Activated naive CD4-positive, alpha-beta T cell (primary cell): ENCODE measurements around the gene LRRC8B.
"Not testable (repeated sequence)": the region's sequence is repeated elsewhere in the genome, so short reads cannot be mapped to it uniquely, and the experiment has no call there.

Experiments used
- DNase-seq, 4 experiments: peaks; one replicate each; lab custom pipeline; 2025; lab: John Stamatoyannopoulos, UW

LRRC8B gene

DNA sequence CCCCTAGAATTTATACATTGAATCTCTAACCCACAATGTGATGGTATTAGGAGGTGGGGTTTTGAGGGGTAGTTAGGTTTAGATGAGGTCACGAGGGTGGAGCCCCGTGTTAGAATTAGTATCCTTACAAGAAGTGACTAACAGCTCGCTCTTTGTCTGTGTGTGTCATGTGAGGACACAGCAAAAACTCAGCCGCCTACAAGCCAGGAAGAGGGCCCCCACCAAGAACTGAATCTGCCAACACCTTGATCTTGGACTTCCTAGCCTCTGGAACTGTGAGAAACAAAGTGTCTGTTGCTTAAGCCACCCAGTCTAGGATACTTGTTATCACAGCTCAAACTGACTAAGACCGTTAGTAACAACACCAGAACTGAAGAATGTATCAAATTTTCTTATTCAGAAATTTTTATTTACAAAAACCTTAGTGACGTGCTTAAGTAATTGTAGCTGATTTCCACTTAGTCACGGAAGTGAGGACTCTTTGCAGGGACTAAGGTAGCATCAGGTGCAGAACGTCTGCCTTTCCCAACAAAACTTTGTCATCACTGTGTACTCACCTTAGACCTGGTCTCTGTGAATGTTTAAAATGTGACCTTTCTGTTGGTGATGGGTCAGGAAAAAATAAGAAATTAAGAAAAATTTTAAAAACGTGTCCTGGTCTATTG, 83.8 kb downstream of the LRRC8B start:
- DNase-seq: peak in 3 of 4 experiments; percentile 15 to 55 (median 52)

DNA sequence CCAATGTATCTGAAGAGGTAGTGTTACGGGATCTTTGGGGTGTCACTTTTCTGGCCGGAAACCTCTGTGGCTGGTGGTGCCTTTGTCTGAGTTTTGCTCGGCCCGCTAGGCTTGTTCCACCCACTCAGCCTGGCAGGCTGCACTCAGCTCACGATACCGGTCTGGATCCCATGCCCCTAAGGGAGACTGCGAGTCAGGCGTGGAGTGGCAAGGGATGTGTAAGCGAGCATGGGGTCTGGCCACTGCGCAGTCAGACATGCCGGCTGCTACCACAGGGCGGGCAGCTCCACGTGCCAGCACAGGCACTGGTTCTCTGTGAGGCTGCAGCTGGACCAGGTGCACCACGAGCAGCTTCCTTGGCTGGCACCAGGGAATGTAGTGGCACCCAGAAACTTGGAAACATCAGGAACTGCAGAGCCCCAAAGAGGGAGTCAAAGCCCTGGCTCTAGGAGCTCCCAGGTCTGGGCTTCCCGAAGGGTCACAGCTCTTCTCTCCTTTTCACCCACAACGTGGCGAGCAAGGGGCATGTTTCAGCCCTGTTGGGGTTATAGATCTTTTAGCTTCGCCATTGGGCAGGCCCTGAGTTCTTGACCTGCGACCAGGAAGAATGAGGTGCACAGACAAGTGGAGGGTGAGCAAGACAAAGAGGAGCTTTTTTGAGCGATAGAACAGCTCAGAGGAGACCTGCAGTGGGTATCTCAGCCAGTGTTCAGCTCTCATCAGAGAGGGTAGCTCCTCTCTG, 84.5 kb downstream of the LRRC8B start:
- DNase-seq: peak in 2 of 4 experiments; percentile 47 to 49

DNA sequence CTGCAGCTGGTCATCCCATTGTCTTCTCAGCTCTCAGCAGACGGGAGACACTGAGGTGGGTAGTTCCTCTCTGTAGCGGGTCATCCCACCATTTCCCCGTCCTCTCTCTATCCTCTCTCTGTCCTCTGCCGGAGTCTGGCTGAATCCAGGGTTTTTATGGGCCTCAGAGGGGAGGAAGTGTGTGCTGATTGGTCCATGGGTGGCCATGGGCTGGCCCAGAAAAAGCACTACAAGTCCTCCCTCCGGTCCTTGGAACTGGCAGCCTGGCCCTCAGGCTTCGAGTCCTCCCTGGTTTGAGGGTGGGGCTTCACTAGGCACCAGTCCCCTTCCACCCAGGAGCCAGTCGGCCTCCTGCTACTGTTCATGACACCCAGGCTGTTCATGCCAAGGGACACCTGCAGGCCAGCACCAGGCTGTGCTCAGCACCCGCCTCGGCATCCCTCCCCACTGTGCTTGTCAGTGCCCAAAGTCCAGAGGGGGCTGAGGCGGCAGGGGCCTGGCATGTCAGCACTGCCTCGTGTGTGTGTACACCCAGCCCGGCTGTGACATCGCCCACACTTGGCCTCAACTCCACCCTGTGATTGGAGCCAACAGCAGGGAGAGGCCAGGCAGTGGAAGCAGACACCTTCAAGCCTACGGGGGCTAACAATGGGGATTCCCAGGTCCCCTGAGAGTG, 85.3 kb downstream of the LRRC8B start:
- peak in 2 of 4 experiments; percentile 6 to 33 for DNase-seq

DNA sequence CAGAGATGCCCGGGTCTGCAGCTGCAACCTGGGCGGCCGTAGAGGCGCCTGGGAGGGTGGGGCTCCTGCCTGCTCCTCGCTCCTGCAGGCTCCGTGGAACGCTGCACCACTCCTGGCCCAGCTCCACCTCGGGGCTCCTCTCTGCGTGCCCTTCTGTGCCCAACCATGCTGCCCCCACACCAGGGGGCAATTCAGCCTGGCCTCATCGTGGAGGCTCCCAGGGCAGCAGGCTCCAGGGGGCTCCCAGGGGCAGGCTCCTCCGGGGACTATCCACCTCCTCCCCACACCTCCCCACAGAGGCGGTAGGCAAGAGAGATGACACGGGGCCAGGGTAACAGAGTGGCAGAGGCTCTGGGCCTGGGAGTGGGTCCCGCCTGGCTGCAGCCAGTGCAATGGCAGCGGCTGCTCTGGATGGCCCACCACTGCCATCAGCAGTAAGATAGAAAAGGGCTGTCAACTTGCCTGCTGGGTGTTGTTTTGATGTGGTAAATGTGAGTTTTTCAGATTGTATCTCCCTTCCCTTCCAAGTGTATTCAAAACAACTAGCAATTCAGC, 85.9 kb downstream of the LRRC8B start:
- DNase-seq: peak in 2 of 4 experiments; percentile 39 to 40

DNA sequence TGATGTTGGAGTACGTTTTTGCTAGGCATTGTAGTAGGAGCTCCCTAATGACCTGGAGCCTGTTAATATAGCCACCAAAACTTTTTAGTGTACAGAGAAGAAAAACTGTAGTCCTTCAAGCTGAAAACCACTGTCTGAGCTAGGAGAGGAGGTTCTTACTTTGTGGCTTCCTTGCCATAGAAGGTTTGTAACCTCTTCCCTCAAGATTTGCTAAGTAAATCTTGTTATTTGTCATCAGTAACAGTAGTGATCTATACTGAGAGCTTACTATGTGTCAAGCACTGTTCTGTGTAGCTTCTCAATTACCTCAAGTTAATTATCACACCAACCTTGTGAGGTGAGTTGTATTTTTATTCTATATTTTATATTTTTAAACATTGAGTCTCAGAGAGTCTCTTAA, 87.1 kb downstream of the LRRC8B start:
- DNase-seq: no peak

DNA sequence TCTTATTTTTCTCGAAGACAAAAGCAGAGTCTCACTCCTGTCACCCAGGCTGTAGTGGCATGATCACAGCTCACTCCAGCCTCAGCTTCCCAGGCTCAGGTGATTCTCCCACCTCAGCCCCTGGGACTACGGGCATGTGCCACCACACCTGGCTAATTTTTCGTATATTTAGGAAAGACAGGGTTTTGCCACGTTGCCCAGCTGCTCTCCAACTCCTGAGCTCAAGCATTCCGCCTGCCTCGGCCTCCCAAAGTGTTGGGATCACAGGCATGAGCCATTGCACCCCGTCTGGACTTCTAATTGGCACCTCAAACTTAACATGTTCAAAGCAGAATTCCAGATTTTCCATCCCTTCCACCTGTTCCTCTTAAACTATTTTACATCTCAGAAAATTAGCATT, 89.3 kb downstream of the LRRC8B start:
- no peak for DNase-seq

DNA sequence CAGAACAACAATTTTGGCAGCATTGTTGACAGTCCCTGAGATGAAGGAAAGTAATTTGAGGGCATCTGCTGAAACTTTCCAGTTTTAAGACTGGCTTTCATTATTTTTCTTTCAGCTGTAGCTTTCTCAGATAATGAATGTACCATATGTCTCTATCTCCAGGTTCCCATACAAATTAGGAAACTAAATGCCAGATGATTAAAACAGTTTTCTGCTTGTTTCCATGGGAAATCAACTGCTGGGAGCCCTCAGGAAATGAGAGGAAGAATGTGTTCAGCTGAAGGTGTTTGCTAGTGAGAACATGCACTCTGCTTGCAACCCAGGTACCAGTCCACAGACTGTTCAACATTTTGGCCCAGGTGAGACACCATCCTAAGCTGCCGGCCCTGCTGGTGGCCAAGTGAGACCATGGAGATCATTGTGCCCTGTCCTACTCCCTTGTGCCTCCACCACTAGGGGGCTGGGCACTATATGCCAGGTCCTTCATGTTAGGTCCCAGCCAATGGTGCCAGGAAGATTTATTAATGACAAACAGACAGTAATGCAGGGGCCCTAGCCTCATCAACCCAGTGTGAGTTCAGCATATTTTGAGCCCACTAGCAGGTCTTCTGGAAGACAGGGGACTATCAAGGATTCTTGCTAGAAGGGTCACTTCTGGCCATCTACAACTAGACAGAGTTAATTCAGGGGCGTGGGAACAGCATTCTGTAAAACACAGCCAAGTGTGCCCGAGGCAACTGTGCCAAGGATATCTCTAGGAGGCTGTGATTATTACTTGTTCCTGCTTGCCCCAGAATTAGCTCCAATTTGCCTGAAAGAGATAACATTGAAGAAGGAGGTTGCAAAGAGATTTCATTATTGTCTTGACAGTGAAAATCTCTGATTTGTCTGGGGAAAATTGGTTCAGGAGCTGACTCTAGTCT, 91.3 kb downstream of the LRRC8B start:
- no peak for DNase-seq

DNA sequence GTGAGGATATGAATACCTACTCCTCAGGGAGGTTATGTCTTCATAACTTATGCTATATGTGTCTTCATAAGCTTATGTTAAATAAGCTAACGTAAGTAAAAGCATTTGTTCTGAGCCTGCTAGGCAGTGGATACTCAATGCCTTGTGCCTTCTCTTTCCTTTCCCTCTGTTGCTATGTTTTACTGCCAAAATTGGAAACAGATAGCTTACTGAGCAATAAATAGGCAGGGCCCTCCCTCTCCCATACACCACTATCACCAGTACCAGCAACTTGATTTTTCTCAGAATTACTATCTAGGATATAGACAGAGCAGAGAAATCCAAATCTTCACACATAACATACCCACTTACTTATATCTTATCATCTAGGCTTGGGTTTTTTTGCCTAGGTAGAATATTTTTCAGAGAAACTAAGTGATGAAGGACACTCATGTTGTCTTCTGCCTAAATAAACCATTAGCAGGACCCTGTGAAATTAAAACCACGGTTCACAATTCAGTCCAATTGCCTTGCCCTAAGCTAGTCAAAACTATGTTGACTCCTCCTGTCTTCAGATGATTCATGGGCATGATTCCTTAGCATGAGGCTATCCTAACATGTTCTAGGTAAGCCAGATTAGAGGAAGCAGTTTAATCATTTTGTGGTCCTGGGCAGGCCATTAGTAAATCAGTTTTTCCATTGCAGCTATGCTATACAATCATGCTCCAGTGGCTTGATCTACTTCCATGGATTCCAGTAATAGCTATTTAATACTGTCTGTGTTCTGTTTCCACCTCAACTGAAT, 92.4 kb downstream of the LRRC8B start:
- no peak for DNase-seq

DNA sequence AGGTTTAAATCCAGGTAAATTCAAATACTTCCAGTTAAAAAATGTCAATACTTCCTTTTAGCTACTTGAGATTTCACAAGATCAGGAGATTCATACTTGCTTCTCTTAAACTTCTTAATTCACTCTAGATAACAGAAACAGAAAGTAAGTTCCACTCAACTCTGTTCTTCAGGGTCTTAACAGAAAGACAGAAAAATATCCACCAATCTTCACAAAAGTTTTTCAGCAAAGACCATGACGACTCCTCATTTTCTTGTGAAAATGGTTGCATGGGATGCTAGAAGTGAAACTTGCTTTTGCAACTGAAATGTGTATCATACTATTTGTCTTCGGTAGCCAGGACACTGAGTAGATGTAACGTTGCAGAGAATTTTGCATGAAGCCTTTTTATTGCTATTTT, 96.0 kb downstream of the LRRC8B start:
- no peak for DNase-seq

DNA sequence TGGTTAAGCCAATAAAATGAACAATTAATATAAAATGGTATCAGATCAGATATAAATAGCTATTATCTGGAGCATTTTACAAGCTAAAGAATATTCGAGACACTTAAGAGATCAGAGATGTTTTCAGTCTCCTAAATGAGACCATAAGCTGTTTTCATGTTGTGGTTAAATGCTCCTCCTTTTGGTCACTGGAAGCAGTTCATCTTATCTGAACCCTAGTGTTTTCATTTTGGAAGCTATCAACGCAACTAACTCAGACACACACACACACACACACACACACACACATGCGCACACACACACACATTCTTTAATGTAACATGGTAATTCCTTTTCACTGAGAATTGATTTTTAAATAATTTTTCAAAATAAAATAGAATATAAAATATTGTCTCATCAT, 98.3 kb downstream of the LRRC8B start:
- DNase-seq: no peak

DNA sequence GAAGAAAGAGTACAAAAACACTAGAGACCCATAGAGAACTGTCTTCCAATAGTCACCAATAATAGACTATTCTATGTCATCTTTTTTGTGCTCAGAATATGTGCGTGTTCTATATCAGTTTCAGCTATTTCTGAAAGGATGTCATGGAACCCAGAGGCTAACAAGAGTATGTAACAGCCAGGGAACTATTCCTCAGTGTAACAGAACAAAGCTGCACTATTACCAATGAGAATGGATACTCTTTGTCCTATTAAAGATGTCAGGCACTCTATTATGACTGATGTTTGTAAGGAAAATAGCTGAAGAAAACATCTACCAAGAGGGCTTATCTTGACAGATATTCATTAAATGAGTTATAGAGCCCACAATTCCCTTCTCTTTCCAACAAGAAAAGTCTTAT, 99.7 kb downstream of the LRRC8B start:
- DNase-seq: no peak

DNA sequence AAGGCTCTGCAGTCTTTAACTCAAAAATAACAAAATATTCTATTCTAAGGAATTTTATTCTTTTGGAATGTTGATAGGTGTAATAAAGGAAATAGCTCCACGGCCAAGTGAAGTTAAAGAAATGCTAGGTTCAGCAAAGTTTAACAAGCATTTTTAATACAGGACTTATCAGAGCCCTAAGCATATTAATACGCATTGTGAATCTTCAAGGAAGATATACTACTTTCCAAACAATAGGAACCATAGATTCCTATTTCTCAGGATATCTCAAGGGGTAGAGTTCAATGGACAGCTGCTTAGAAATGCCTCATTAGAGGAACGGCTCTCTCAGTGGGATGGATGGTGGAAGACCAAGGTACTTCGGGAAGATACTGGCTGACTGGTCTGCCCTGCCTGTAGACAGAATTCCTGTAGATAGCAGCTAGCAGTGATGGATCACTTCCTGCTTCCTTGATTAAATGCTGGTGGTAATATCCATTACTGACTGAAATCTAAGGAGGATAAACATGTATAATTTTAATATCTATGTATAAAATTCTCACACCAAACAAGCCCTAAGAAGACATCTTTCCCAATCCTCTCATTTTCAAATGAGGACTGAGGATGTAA, 100.2 kb downstream of the LRRC8B start:
- no peak for DNase-seq

DNA sequence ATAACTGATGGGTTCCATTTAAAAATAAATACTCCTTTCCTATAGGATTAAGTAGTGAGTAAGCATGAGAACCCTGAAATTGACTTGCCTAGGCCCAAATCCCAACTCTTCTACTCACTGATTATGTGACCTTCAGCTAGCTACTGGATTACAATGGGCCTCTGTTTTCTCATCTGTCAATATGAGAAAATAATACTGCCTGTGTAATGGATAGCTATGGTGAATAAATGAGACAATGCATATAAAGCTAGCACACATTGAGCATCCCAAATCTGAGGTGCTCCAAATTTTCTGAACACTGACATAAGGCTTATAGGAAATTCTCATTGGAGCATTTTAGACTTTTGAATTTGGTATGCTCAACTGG, 103.0 kb downstream of the LRRC8B start:
- no peak for DNase-seq

DNA sequence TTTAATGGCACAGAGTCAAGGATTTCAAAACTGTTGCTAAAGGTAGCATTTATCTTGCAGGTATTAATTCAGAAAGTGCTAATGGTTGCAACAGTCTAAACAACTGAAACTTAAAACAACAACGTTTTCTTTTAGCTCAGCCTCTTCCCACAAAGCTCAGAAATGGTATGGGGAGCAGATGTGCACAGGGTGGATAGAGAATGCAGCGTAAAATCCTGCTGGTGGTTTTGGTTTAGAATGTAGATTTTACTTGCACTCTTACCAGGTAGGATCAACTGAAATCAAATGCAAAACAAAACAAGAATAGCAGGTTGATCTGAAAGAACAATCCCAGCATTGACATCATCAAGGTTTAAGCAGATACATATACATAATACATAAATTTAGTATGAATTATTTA, 104.5 kb downstream of the LRRC8B start:
- no peak for DNase-seq

DNA sequence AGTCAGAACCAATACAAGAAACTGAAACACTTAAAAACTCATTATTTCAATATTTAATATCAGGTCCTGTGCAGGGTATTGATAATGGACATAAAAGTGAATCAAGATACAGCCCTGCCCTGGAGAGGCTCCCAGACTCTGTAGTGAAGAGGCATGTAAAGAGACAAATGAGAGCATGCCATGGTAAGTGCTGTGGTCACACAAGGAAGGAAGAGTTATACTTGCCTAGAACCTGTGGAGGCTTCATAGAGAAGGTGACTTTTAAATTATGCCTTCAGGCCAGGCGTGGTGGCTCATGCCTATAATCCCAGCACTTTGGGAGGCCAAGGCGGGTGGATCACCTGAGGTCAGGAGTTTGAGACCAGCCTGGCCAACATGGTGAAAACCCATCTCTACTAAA, 105.0 kb downstream of the LRRC8B start:
- DNase-seq: not testable (repeated sequence)

DNA sequence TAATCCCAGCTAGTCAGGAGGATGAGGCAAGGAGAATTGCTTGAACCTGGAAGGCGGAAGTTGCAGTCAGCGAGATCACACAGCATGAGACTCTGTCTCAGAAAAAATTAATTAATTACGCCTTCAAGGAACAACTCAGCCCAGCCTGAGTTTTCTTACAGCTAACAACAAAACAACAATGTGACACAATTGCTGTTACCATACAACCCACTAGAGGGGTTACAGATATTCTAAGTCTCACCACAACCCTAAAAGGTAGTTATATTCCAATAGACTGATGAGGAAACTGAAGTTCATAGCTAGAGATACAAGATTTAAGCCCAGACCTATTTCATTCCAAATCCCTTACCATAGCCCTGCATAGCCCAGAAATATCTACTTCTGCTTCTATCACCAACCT, 105.4 kb downstream of the LRRC8B start:
- no peak for DNase-seq

DNA sequence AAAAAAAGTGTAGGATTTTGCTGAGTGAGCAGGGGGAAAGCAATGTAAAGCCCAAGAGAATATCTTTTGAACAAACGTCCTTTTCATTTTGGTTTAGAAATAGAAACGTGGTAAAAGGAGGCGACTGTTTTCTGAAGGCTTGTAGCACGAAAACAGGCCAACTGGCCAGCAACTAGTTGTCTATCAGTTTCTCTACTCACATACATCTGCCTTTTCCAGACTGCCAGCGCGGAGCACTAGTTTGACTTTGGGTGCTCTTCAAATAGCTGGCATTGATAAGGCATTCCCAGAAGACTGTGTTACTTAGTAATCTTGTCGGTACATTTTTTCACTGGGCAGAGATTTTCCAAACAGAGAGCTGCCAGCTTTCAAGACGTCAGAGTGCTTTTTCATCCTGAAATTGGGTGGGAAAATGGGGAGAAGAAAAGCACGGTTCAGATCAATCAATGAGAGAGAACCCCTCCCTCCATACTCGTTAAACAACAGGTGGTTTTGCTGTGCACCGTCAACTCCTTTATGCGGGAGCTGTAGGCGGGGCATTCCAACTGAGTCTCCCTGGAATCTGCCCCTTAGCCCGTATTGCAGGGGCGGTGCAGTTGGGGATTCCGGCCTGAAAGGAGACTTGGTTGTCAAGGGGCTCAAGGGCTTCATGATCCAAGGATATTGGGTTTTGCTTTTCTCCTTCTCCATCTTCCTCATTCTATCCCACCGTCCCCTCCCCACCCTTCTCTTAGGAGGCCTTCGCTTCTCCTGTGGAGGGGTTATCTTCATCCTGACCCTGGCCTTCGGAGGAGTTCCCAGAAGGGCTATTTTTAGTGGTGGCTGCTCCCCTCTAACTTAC, 107.4 kb downstream of the LRRC8B start:
- peak in 1 of 4 experiments; percentile 7 for DNase-seq

DNA sequence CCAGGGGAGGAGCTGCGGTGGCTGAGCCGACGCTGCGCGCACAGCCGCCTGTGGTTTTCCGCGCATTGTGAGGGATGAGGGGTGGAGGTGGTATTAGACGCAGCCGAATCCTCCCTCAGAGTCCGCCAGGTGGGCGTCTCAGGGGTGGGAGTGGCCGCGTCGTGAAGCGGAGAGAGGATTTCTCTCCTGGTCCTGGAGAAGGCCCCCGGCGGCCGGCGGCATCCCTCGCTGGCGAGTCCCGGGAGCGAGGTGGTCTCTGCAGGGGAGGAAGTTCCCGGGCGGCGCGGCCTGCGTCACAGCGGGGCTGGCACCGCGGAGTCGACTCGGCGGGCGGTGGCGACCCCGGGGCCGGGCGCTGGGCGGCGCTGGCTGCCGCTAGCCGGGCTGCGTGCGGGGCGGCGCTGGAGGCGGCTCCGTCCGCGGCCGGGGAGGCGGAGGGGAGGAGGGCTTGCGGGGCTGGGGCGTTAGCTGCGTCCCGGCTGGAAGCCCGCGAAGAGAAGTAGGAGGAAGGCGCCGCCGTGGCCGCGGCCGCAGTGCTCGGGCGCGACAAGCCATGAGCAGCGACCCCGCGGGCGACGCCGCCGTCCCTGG, 108.1 kb downstream of the LRRC8B start, which contains the start of gene LRRC8C:
Gene LRRC8C (plus strand): TSS at position 464 of the 591 bp plus-strand sequence. CDS start 53,354 bp downstream, outside the sequence.
- DNase-seq: peak; percentile 73 to 85 (median 78)

DNA sequence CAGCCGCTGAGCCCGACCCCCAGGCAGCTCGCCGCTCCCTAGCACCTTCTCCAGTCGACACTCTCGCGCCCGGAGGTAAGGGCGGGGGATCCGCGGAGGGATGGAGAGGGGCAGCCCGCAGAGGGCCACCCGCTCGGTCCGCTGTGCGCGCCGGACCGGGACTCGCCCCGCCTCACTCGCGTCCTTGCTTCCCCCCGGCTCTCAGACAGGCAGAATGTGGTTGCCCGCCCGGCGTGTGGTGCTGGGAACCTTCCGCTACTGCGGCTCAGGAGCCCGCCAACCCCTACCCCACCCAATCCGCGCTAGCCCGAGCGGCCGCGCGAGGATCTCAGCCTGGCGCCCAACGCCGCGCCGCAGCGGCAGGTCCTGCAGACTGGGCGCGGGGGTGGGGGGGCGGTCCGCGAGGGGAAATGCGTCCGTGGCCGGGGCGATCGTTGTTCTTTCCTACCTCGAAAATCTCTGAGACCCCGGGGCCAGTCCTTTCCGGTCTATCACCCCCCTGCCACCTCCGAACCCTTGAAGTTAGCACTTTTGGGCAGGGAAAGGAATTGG, 108.7 kb downstream of the LRRC8B start:
- peak in 3 of 4 experiments; percentile 21 to 50 (median 39) for DNase-seq
